Neural crest cell (in vitro differentiated cells): ENCODE results near the gene INHBA. TPM values are rescaled to one million over a fixed set of nuclear protein-coding genes. Genes with fewer than 3 reads are reported as not detected.

Experiments
- DNase-seq: peaks from one replicate; pipeline ENCODE4 v3.0.0; 2021; ENCODE audit warnings: low read depth, mixed read lengths, low spot score
- H3K27ac Mint-ChIP-seq: one replicate; pipeline ENCODE4 v1.8.0; 2021; ENCODE audit warnings: mild to moderate bottlenecking, mixed read lengths; ENCODE audit not compliant: unreplicated experiment
- H3K27me3 Mint-ChIP-seq: 2 replicates; pipeline ENCODE4 v1.8.0; 2021; ENCODE audit warnings: low read depth, mild to moderate bottlenecking, mixed read lengths
- H3K36me3 Mint-ChIP-seq: 2 replicates; pipeline ENCODE4 v1.8.0; 2021; ENCODE audit warnings: low read depth, mild to moderate bottlenecking, mixed read lengths
- H3K4me1 Mint-ChIP-seq: 2 replicates; pipeline ENCODE4 v1.8.0; 2021; ENCODE audit warnings: mixed read lengths
- H3K4me3 Mint-ChIP-seq: one replicate; pipeline ENCODE4 v1.8.0; 2021; ENCODE audit warnings: mild to moderate bottlenecking, mixed read lengths
- H3K9me3 Mint-ChIP-seq: 2 replicates; pipeline ENCODE4 v1.8.0; 2021; ENCODE audit warnings: mixed read lengths
- CTCF ChIP-seq: fragments of 200-600 bp; sonication (generic); conservative IDR thresholded peaks from 2 replicates; pipeline ENCODE4 v1.5.0; 2021; ENCODE audit warnings: antibody characterized with exemption, mild to moderate bottlenecking
- total RNA-seq: library from RNA; stranded (reverse); gene quantifications from 2 replicates; pipeline ENCODE4 v1.2.1, GENCODE V29; 2021

The INHBA gene
- total RNA-seq, 1 donor from 2014 or later, result 0.07 TPM

GRCh38 chr7:41745451-41745850 lies 42.6 kb upstream of the INHBA start:
- DNase-seq, result no peak
- H3K4me3 Mint-ChIP-seq, result no peak overlapping the region
- H3K9me3 Mint-ChIP-seq, result peaks cover 28% of the 10 kb centered on the region
- H3K36me3 Mint-ChIP-seq, result peaks cover 13% of the 10 kb centered on the region
- TF ChIP-seq CTCF, result no peak
- no peaks in the 10 kb centered on the region for H3K4me1 Mint-ChIP-seq
- no peak overlapping the region for H3K27ac Mint-ChIP-seq
- no peaks in the 10 kb centered on the region for H3K27me3 Mint-ChIP-seq

GRCh38 chr7:41744161-41744560 lies 41.3 kb upstream of the INHBA start:
- no peaks in the 10 kb centered on the region for H3K4me1 Mint-ChIP-seq
- peaks cover 13% of the 10 kb centered on the region for H3K36me3 Mint-ChIP-seq
- peaks cover 28% of the 10 kb centered on the region for H3K9me3 Mint-ChIP-seq
- no peak for DNase-seq
- H3K27me3 Mint-ChIP-seq, result no peaks in the 10 kb centered on the region
- no peak for TF ChIP-seq CTCF
- H3K27ac Mint-ChIP-seq, result no peak overlapping the region
- H3K4me3 Mint-ChIP-seq, result no peak overlapping the region

GRCh38 chr7:41742401-41743020 lies 39.6 kb upstream of the INHBA start:
- H3K27ac Mint-ChIP-seq, result no peak overlapping the region
- no peak for DNase-seq
- H3K4me3 Mint-ChIP-seq, result no peak overlapping the region
- H3K36me3 Mint-ChIP-seq, result peaks cover 10% of the 10 kb centered on the region
- peaks cover 7% of the 10 kb centered on the region for H3K4me1 Mint-ChIP-seq
- no peaks in the 10 kb centered on the region for H3K27me3 Mint-ChIP-seq
- H3K9me3 Mint-ChIP-seq, result peaks cover 25% of the 10 kb centered on the region
- no peak for TF ChIP-seq CTCF

GRCh38 chr7:41738806-41739205 lies 35.9 kb upstream of the INHBA start:
- Mint-ChIP-seq H3K9me3 (peaks cover 18% of the 10 kb centered on the region), H3K4me1 (peaks cover 7% of the 10 kb centered on the region), H3K27me3 (peaks cover 3% of the 10 kb centered on the region), H3K36me3 (peaks cover 10% of the 10 kb centered on the region), H3K27ac (no peak overlapping the region), H3K4me3 (no peak overlapping the region)
- TF ChIP-seq CTCF, result no peak
- DNase-seq, result no peak

- no peak for DNase-seq
- Mint-ChIP-seq H3K27me3 (peaks cover 8% of the 10 kb centered on the region), H3K36me3 (peaks cover 10% of the 10 kb centered on the region), H3K27ac (no peak overlapping the region), H3K9me3 (peaks cover 15% of the 10 kb centered on the region), H3K4me3 (no peak overlapping the region), H3K4me1 (peaks cover 7% of the 10 kb centered on the region)
- no peak for TF ChIP-seq CTCF
Observed at GRCh38 chr7:41738336-41738735, 35.4 kb upstream of the INHBA start.
